CD14-positive monocyte (primary cell): ENCODE measurements around the gene CDH4. TPM values are rescaled to one million over a fixed set of nuclear protein-coding genes. Genes with fewer than 3 reads are reported as not detected.
A peak's percentile ranks its signal among the peaks of the same experiment; 100 is the strongest.

ENCODE experiments used
- DNase-seq, 3 donors: peaks; one replicate each; pipeline ENCODE4 v3.0.0-alpha.2; 2011 to 2022
- H2AFZ ChIP-seq: 2 replicates; pipeline ENCODE4 v1.6.0; 2012; ENCODE audit warnings: mild to moderate bottlenecking, low read depth, low read length, inconsistent platforms; ENCODE audit not compliant: insufficient read depth, poor library complexity, severe bottlenecking
- H3K27ac ChIP-seq, 2 donors: 1 replicate in 1 of 2; 2 replicates in 1 of 2; pipeline ENCODE4 v1.5.1; 2012 to 2013; ENCODE audit warnings: low read length in 2 of 2, control low read depth in 1 of 2, inconsistent platforms in 1 of 2, low read depth in 1 of 2, mild to moderate bottlenecking in 1 of 2
- H3K27me3 ChIP-seq, 2 donors: one replicate each; pipeline versions ENCODE4 v1.6.0 to v1.6.1; 2011 to 2013; ENCODE audit warnings: low read length in 2 of 2; ENCODE audit not compliant: control insufficient read depth in 2 of 2, insufficient read depth in 2 of 2
- H3K36me3 ChIP-seq, 2 donors: replicated peaks in 1 of 2; 1 replicate in 1 of 2; 2 replicates in 1 of 2; pipeline versions ENCODE4 v1.5.1 to v1.6.1; 2012 to 2013; ENCODE audit warnings: low read length in 2 of 2, control low read depth in 1 of 2, inconsistent platforms in 1 of 2, mild to moderate bottlenecking in 1 of 2; ENCODE audit not compliant: insufficient read depth in 2 of 2, control insufficient read depth in 1 of 2
- H3K4me1 ChIP-seq, 2 donors: 1 replicate in 1 of 2; 2 replicates in 1 of 2; pipeline versions ENCODE4 v1.5.1 to v1.6.1; 2012 to 2013; ENCODE audit warnings: low read length in 2 of 2, control low read depth in 1 of 2, inconsistent platforms in 1 of 2, mild to moderate bottlenecking in 1 of 2, moderate library complexity in 1 of 2; ENCODE audit not compliant: insufficient read depth in 2 of 2, control insufficient read depth in 1 of 2
- H3K4me2 ChIP-seq: replicated peaks from 2 replicates; pipeline ENCODE3; 2012; ENCODE audit warnings: low read length, moderate library complexity, mild to moderate bottlenecking; ENCODE audit not compliant: poor library complexity, severe bottlenecking; ENCODE audit errors: extremely low read depth
- H3K4me3 ChIP-seq, 3 experiments: fragments of 200-600 bp in 1 of 3; sonication (generic) in 1 of 3; replicated peaks in 1 of 3; 1 replicate in 2 of 3; 2 replicates in 1 of 3; pipeline ENCODE4 v1.5.1; 2011 to 2013; ENCODE audit warnings: low read length in 3 of 3, mild to moderate bottlenecking in 3 of 3, control low read depth in 2 of 3, low read depth in 2 of 3, inconsistent platforms in 1 of 3, moderate library complexity in 1 of 3
- H3K79me2 ChIP-seq: 2 replicates; pipeline ENCODE4 v1.6.0; 2012; ENCODE audit warnings: mild to moderate bottlenecking, control low read depth, inconsistent platforms, low read length, moderate library complexity; ENCODE audit not compliant: insufficient read depth
- H3K9ac ChIP-seq: 2 replicates; pipeline ENCODE4 v1.6.0; 2017; ENCODE audit warnings: low read length, mild to moderate bottlenecking; ENCODE audit not compliant: insufficient read depth, poor library complexity, severe bottlenecking
- H3K9me3 ChIP-seq, 2 donors: replicated peaks in 1 of 2; 1 replicate in 1 of 2; 2 replicates in 1 of 2; pipeline versions ENCODE4 v1.5.1 to v1.6.1; 2012 to 2013; ENCODE audit warnings: low read length in 2 of 2, control low read depth in 1 of 2; ENCODE audit not compliant: control insufficient read depth in 1 of 2, insufficient read depth in 1 of 2
- H4K20me1 ChIP-seq: 2 replicates; pipeline ENCODE4 v1.6.0; 2012; ENCODE audit warnings: mild to moderate bottlenecking, low read length, control low read depth, moderate library complexity; ENCODE audit not compliant: insufficient read depth
- H3K27ac Mint-ChIP-seq, 7 donors: one replicate each; pipeline ENCODE4 v1.8.0; 2020; ENCODE audit warnings: mild to moderate bottlenecking in 7 of 7, mixed read lengths in 7 of 7, moderate library complexity in 6 of 7, inconsistent platforms in 2 of 7
- H3K27me3 Mint-ChIP-seq, 3 donors: one replicate each; pipeline ENCODE4 v1.8.0; 2021 to 2022; ENCODE audit warnings: low read depth in 3 of 3, mild to moderate bottlenecking in 3 of 3, mixed read lengths in 3 of 3, moderate library complexity in 3 of 3, inconsistent platforms in 1 of 3
- H3K36me3 Mint-ChIP-seq, 2 donors: one replicate each; pipeline ENCODE4 v1.8.0; 2020; ENCODE audit warnings: mixed read lengths in 2 of 2, inconsistent platforms in 1 of 2, mild to moderate bottlenecking in 1 of 2
- H3K4me1 Mint-ChIP-seq: one replicate; pipeline ENCODE4 v1.8.0; 2020; ENCODE audit warnings: mild to moderate bottlenecking, mixed read lengths
- H3K4me3 Mint-ChIP-seq, 2 donors: one replicate each; pipeline ENCODE4 v1.8.0; 2020; ENCODE audit warnings: mild to moderate bottlenecking in 2 of 2, mixed read lengths in 2 of 2, moderate library complexity in 1 of 2
- H3K9me3 Mint-ChIP-seq, 7 donors: one replicate each; pipeline ENCODE4 v1.8.0; 2020 to 2022; ENCODE audit warnings: mixed read lengths in 7 of 7, mild to moderate bottlenecking in 6 of 7, moderate library complexity in 6 of 7, inconsistent platforms in 2 of 7
- CTCF ChIP-seq: fragments of 200-600 bp; IDR thresholded peaks from one replicate; pipeline ENCODE4 v1.8.0; 2022; ENCODE audit warnings: antibody characterized with exemption, mild to moderate bottlenecking
- WGBS: methylation state at CpG from one replicate; pipeline ENCODE4 v1.1.5; 2013; ENCODE audit warnings: missing lambda C conversion rate; ENCODE audit not compliant: insufficient coverage; 5-methylcytosine and 5-hydroxymethylcytosine counted together
- intact Hi-C, 2 donors: fragments of 100-400 bp; cut with micrococcal nuclease; formaldehyde crosslinking; loops; one replicate each; pipeline versions ENCODE4 v1.15.0 to v1.15.1; 2023
- polyA plus RNA-seq, 3 donors: library from polyadenylated mRNA; depleted of rRNA in 1 of 3; unstranded in 2 of 3; stranded (reverse) in 1 of 3; fragments of 300-500 nt in 2 of 3; fragments of >200 nt in 1 of 3; fragmentation: Illumina TruSeq in 2 of 3; gene quantifications; 1 replicate in 2 of 3; 2 replicates in 1 of 3; pipeline ENCODE4 v1.2.3, GENCODE V29; 2012 to 2021

CDH4 gene
- polyA plus RNA-seq, 3 donors: not detected

GRCh38 chr20:61814726-61815125 lies 562.7 kb downstream of the CDH4 start:
- 97% methylated on average over 6 of the region's 9 CpGs for WGBS
- H3K27ac Mint-ChIP-seq: no peak overlapping the region
- H2AFZ ChIP-seq: no peak overlapping the region

GRCh38 chr20:61815176-61815575 lies 563.1 kb downstream of the CDH4 start:
- Histone ChIP-seq H4K20me1 (no peaks in the 10 kb centered on the region), H3K27ac (no peak overlapping the region), H3K4me3 (no peak overlapping the region), H3K4me2 (no peak overlapping the region), H3K27me3 (no peaks in the 10 kb centered on the region), H2AFZ (no peak overlapping the region), H3K9ac (no peak overlapping the region), H3K9me3 (peaks cover 0 to 96% of the 10 kb centered on the region in 2 donors), H3K4me1 (no peaks in the 10 kb centered on the region), H3K36me3 (no peaks in the 10 kb centered on the region), H3K79me2 (no peaks in the 10 kb centered on the region)
- no peak overlapping the region for H3K4me3 Mint-ChIP-seq
- intact Hi-C loops: no loop called here
- 94% methylated on average over 12 of the region's 15 CpGs for WGBS
- peaks cover 0 to 3% (median 0%) of the 10 kb centered on the region in 3 donors for H3K27me3 Mint-ChIP-seq
- H3K9me3 Mint-ChIP-seq: peaks cover 0 to 48% (median 29%) of the 10 kb centered on the region in 7 donors
- H3K36me3 Mint-ChIP-seq: no peaks in the 10 kb centered on the region
- no peak for TF ChIP-seq CTCF
- DNase-seq: no peak
- H3K4me1 Mint-ChIP-seq: no peaks in the 10 kb centered on the region
- H3K27ac Mint-ChIP-seq: peak overlapping the region in 1 of 7 donors; percentile 33

More at GRCh38 chr20:61814726-61815125, 562.7 kb downstream of the CDH4 start:
- Histone ChIP-seq H3K36me3 (no peaks in the 10 kb centered on the region), H4K20me1 (no peaks in the 10 kb centered on the region), H3K4me2 (no peak overlapping the region), H3K4me3 (no peak overlapping the region), H3K9ac (no peak overlapping the region), H3K27ac (no peak overlapping the region), H3K9me3 (peaks cover 0 to 96% of the 10 kb centered on the region in 2 donors), H3K79me2 (no peaks in the 10 kb centered on the region), H3K4me1 (no peaks in the 10 kb centered on the region), H3K27me3 (no peaks in the 10 kb centered on the region)
- peaks cover 0 to 46% (median 28%) of the 10 kb centered on the region in 7 donors for H3K9me3 Mint-ChIP-seq
- no peak overlapping the region for H3K4me3 Mint-ChIP-seq
- H3K36me3 Mint-ChIP-seq: no peaks in the 10 kb centered on the region
- no peaks in the 10 kb centered on the region for H3K4me1 Mint-ChIP-seq
- no peak for TF ChIP-seq CTCF
- H3K27me3 Mint-ChIP-seq: peaks cover 0 to 3% (median 0%) of the 10 kb centered on the region in 3 donors
- intact Hi-C loops: no loop called here
- DNase-seq: no peak
